GM12878 (cell line): ENCODE results near the gene ASMTL. TPM values are rescaled to one million over a fixed set of nuclear protein-coding genes. Genes with fewer than 3 reads are reported as not detected.

Experiments
- ATAC-seq: fragments of 200-7000 bp; cut with Tn5 transposase; 3 replicates; pipeline ENCODE4 v1.9.1; 2020; ENCODE audit warnings: mild to moderate bottlenecking, moderate library complexity
- BruUV-seq: library from RNA; stranded (reverse); fragments of 400-500 nt; replicated peaks from 2 replicates; lab custom pipeline; 2021; lab: Mats Ljungman, UMichigan
- CTCF ChIA-PET: fragments of 300-600 bp; sonication (Branson Sonifier 250); formaldehyde crosslinking; extraction: SDS; loops from one replicate; lab custom pipeline; 2021; ENCODE audit warnings: inconsistent platforms; lab: Yijun Ruan, JAX
- POLR2A ChIA-PET: fragments of 350-600 bp; formaldehyde crosslinking; extraction: SDS; loops from one replicate; lab custom pipeline; 2021; ENCODE audit warnings: inconsistent platforms; lab: Charles Lee
- RAD21 ChIA-PET: fragments of 300-600 bp; sonication (Branson Sonifier 250); formaldehyde crosslinking; loops from one replicate; lab custom pipeline; 2023; ENCODE audit warnings: antibody characterized with exemption; ENCODE audit not compliant: unreplicated experiment; lab: Charles Lee
- SMC1A ChIA-PET: fragments of 300-600 bp; sonication (Branson Sonifier 250); formaldehyde crosslinking; loops from one replicate; lab custom pipeline; 2023; ENCODE audit not compliant: unreplicated experiment, uncharacterized antibody; lab: Charles Lee
- DNase-seq: peaks from one replicate; pipeline ENCODE4 v3.0.0-alpha.2; 2011; ENCODE audit warnings: low read depth, low spot score
- FAIRE-seq: peaks from 3 replicates; lab custom pipeline; 2011; peaks lifted over from hg19 to GRCh38; lab: Jason Lieb, UNC
- H2AFZ ChIP-seq: 2 replicates; pipeline ENCODE4 v1.6.0; 2011; ENCODE audit warnings: low read depth, low read length, control low read depth; ENCODE audit not compliant: control insufficient read depth
- H3K27ac ChIP-seq: 2 replicates; pipeline ENCODE4 v1.5.1; 2011; ENCODE audit warnings: control low read depth; ENCODE audit not compliant: control insufficient read depth, insufficient read depth
- H3K27me3 ChIP-seq, 2 experiments: replicated peaks in 1 of 2; 2 replicates each; pipeline versions ENCODE4 v1.6.0 to v1.6.1; 2011; ENCODE audit warnings: low read length in 1 of 2; ENCODE audit not compliant: control insufficient read depth in 2 of 2, insufficient read depth in 2 of 2
- H3K36me3 ChIP-seq, 2 experiments: 2 replicates each; pipeline ENCODE4 v1.5.1; 2011; ENCODE audit warnings: low read length in 1 of 2; ENCODE audit not compliant: control insufficient read depth in 2 of 2, insufficient read depth in 2 of 2
- H3K4me1 ChIP-seq: 2 replicates; pipeline ENCODE4 v1.6.1; 2011; ENCODE audit warnings: mild to moderate bottlenecking, low read length, moderate library complexity, mixed read lengths; ENCODE audit not compliant: control insufficient read depth, insufficient read depth
- H3K4me2 ChIP-seq: 2 replicates; pipeline ENCODE4 v1.6.0; 2011; ENCODE audit warnings: control low read depth; ENCODE audit not compliant: control insufficient read depth, insufficient read depth
- H3K4me3 ChIP-seq: fragments of 200-600 bp; sonication (generic); 2 replicates; pipeline ENCODE4 v1.5.1; 2016
- H3K79me2 ChIP-seq: 2 replicates; pipeline ENCODE4 v1.6.0; 2011; ENCODE audit warnings: low read length; ENCODE audit not compliant: control insufficient read depth, insufficient read depth
- H3K9ac ChIP-seq: 2 replicates; pipeline ENCODE4 v1.8.0; 2011; ENCODE audit warnings: low read length, control low read depth, mixed read lengths; ENCODE audit not compliant: control insufficient read depth, insufficient read depth
- H3K9me3 ChIP-seq: replicated peaks from 3 replicates; pipeline ENCODE4 v1.5.1; 2011; ENCODE audit warnings: mild to moderate bottlenecking, low read length; ENCODE audit not compliant: control insufficient read depth, insufficient read depth
- H4K20me1 ChIP-seq: 2 replicates; pipeline ENCODE4 v1.6.0; 2011; ENCODE audit not compliant: control insufficient read depth, insufficient read depth
- GABPA ChIP-seq: IDR thresholded peaks from 2 replicates; pipeline ENCODE4 v1.6.1; 2014; ENCODE audit warnings: antibody characterized with exemption, low read depth, mild to moderate bottlenecking, inconsistent platforms
- SIN3A ChIP-seq: IDR thresholded peaks from 2 replicates; pipeline ENCODE4 v1.6.1; 2012; ENCODE audit warnings: low read depth, low read length, improper control_type of control experiment
- WGBS: methylation state at CpG from one replicate; pipeline ENCODE4 v1.1.6; 2016; ENCODE audit warnings: low lambda C conversion rate; ENCODE audit not compliant: insufficient replicate concordance, insufficient coverage; ENCODE audit errors: missing lambda C conversion rate; 5-methylcytosine and 5-hydroxymethylcytosine counted together
- in situ Hi-C: fragments of 300-500 bp; cut with MboI; formaldehyde crosslinking; loops from 9 replicates; pipeline ENCODE4 v1.14.3; 2018; ENCODE audit warnings: mixed read lengths
- intact Hi-C: fragments of 100-400 bp; cut with micrococcal nuclease; formaldehyde crosslinking; loops from one replicate; pipeline ENCODE4 v1.14.2; 2022; ENCODE audit not compliant: unreplicated experiment
- polyA plus RNA-seq, 11 experiments: library from polyadenylated mRNA; depleted of rRNA in 4 of 11; unstranded in 6 of 11; stranded (reverse) in 5 of 11; fragments of >200 nt; fragmentation: Nextera tagmentation in 4 of 11; fragmentation: Illumina TruSeq in 1 of 11; extraction: Ambion mirVana in 4 of 11; extraction: Trizol in 1 of 11; gene quantifications; 1 replicate in 1 of 11; 2 replicates in 10 of 11; pipeline versions ENCODE4 v1.2.1 to v1.2.3, GENCODE V29; 2011 to 2016; ENCODE audit warnings: inconsistent platforms in 2 of 11, missing spikeins in 2 of 11, low read depth in 1 of 11
- total RNA-seq, 4 experiments: library from RNA; depleted of rRNA in 3 of 4; stranded (reverse); fragments of >200 nt in 3 of 4; fragmentation: Illumina TruSeq in 1 of 4; extraction: Trizol in 1 of 4; gene quantifications; 2 replicates each; pipeline versions ENCODE4 v1.2.1 to v1.2.3, GENCODE V29; 2013 to 2021
- TF ChIP-seq, protein P1 (sequence below): IDR thresholded peaks from 2 replicates; pipeline ENCODE4 v1.6.1; 2012; ENCODE audit warnings: low read depth, low read length, improper control_type of control experiment

The ASMTL gene
- total and polyA plus RNA-seq, 10 of the 15 experiments (the other 5 are each of a cell fraction or from before 2014, with no cell fraction given) = 1.6 to 51.9 (median 32.1) TPM

DNA sequence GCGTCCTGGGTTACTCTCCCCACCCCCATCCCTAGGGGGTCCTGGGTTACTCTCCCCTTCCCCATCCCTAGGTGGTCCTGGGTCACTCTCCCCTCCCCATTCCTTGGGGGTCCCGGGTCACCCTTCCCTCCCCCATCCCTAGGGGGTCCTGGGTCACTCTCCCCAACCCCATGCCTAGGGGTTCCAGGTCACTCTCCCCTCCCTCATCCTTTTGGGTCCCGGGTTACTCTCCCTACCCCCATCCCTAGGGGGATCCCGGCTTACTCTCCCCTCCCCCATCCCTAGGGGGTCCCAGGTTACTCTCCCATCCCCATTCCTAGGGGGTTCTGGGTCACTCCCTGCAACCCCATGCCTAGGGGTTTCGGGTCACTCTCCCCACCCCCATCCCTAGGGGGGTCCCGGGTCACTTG lies 1.5 kb downstream of the ASMTL start:
- ChIA-PET SMC1A (no interaction called here), POLR2A (no interaction called here), CTCF (no interaction called here), RAD21 (no interaction called here)
- peak overlapping the region; percentile 95; the same call in 1 of the 2 replicates for H3K4me3 ChIP-seq
- H3K27me3 ChIP-seq = no peaks in the 10 kb centered on the region
- ATAC-seq (no peak), FAIRE-seq (no peak), DNase-seq (no peak)
- peak overlapping the region; percentile 85; the same call in 1 of the 2 replicates for H3K9ac ChIP-seq
- peaks cover 28% of the 10 kb centered on the region for H3K9me3 ChIP-seq
- H3K4me1 ChIP-seq = peaks cover 13% of the 10 kb centered on the region
- in situ Hi-C loops = loop anchor here (10.0 to 25.0 kb wide), 2 partner anchors 1061 to 1164 kb away; partner anchors contain the start of genes DHRSX and ZBED1
- no peak overlapping the region for H2AFZ ChIP-seq
- BruUV-seq = no TSS peak
- no peaks in the 10 kb centered on the region for H4K20me1 ChIP-seq
- no peak overlapping the region for H3K4me2 ChIP-seq
- intact Hi-C loops = loop anchor here (5.0 to 10.0 kb wide), 5 partner anchors 129 to 1244 kb away; partner anchors contain the start of genes CD99 and GTPBP6
- TF ChIP-seq GABPA = no peak
- TF ChIP-seq, all 136 proteins: peak for 0
- Histone ChIP-seq H3K27ac (no peak overlapping the region), H3K36me3 (peaks cover 0 to 2% of the 10 kb centered on the region in 2 experiments; a peak in 1 of 4 replicates), H3K79me2 (peaks cover 55% of the 10 kb centered on the region)
- WGBS = 31% methylated on average over 4 of the region's 6 CpGs

GRCh38 chrX:1450361-1451161 lies 2.1 kb downstream of the ASMTL start:
- Histone ChIP-seq H3K36me3 (peaks cover 0 to 2% of the 10 kb centered on the region in 2 experiments; a peak in 1 of 4 replicates), H3K9ac (no peak overlapping the region), H3K4me1 (peaks cover 13% of the 10 kb centered on the region), H3K4me3 (no peak overlapping the region; the same call in 1 of the 2 replicates), H3K9me3 (peaks cover 28% of the 10 kb centered on the region), H3K27ac (no peak overlapping the region), H3K4me2 (peak overlapping the region; percentile 31), H3K79me2 (peaks cover 55% of the 10 kb centered on the region), H4K20me1 (no peaks in the 10 kb centered on the region), H2AFZ (no peak overlapping the region), H3K27me3 (no peaks in the 10 kb centered on the region)
- ChIA-PET RAD21 (no interaction called here), SMC1A (no interaction called here), POLR2A (no interaction called here)
- no peak for DNase-seq
- WGBS = 33% methylated on average over 1 of the region's 9 CpGs
- ATAC-seq = no peak
- FAIRE-seq = no peak
- BruUV-seq = no TSS peak
- in situ Hi-C loops = loop anchor here (10.0 to 25.0 kb wide), 2 partner anchors 1062 to 1164 kb away; partner anchors contain the start of genes DHRSX and ZBED1
- TF ChIP-seq, protein P1, sequence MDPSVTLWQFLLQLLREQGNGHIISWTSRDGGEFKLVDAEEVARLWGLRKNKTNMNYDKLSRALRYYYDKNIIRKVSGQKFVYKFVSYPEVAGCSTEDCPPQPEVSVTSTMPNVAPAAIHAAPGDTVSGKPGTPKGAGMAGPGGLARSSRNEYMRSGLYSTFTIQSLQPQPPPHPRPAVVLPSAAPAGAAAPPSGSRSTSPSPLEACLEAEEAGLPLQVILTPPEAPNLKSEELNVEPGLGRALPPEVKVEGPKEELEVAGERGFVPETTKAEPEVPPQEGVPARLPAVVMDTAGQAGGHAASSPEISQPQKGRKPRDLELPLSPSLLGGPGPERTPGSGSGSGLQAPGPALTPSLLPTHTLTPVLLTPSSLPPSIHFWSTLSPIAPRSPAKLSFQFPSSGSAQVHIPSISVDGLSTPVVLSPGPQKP = no peak
- no peak for TF ChIP-seq SIN3A
- TF ChIP-seq, all 136 proteins: peak for 0
- CTCF ChIA-PET = no interaction called here
- intact Hi-C loops = loop anchor here (5.0 to 10.0 kb wide), 5 partner anchors 128 to 1244 kb away; partner anchors contain the start of genes CD99 and GTPBP6
